HEK293T (cell line): ENCODE data around the gene MED22.

Experiments used
- CTCF ChIA-PET: fragments of 350-600 bp; formaldehyde crosslinking; extraction: SDS; loops from one replicate; lab custom pipeline; 2021; ENCODE audit warnings: antibody characterized with exemption, inconsistent platforms; lab: Yijun Ruan, JAX
- POLR2A ChIA-PET: fragments of 350-600 bp; formaldehyde crosslinking; extraction: SDS; loops from one replicate; lab custom pipeline; 2020; ENCODE audit warnings: antibody characterized with exemption, inconsistent platforms; lab: Yijun Ruan, JAX
- DNase-seq: peaks from one replicate; pipeline ENCODE4 v3.0.0; 2012; ENCODE audit warnings: mixed read lengths; ENCODE audit errors: extremely low spot score
- ARNT ChIP-seq: fragments of 450-650 bp; IDR thresholded peaks from 2 replicates; pipeline ENCODE4 v1.6.1; 2017; ENCODE audit warnings: mild to moderate bottlenecking
- BHLHE40 ChIP-seq: fragments of 450-650 bp; IDR thresholded peaks from 2 replicates; pipeline ENCODE4 v1.6.1; 2016; ENCODE audit warnings: mild to moderate bottlenecking, moderate library complexity, borderline replicate concordance
- CTBP1 ChIP-seq: fragments of 450-650 bp; IDR thresholded peaks from 2 replicates; pipeline ENCODE4 v1.6.1; 2016; ENCODE audit warnings: borderline replicate concordance
- ELF4 ChIP-seq: fragments of 450-650 bp; IDR thresholded peaks from 2 replicates; pipeline ENCODE4 v1.6.1; 2017; ENCODE audit warnings: antibody characterized with exemption
- FOXA1 ChIP-seq: fragments of 450-650 bp; IDR thresholded peaks from 2 replicates; pipeline ENCODE4 v1.6.1; 2016; ENCODE audit warnings: mild to moderate bottlenecking
- FOXK2 ChIP-seq: fragments of 450-650 bp; IDR thresholded peaks from 2 replicates; pipeline ENCODE4 v1.6.1; 2016; ENCODE audit warnings: mild to moderate bottlenecking
- FOXM1 ChIP-seq: fragments of 450-650 bp; IDR thresholded peaks from 2 replicates; pipeline ENCODE4 v1.6.1; 2017; ENCODE audit warnings: mild to moderate bottlenecking, borderline replicate concordance
- HDGF ChIP-seq: fragments of 450-650 bp; IDR thresholded peaks from 2 replicates; pipeline ENCODE4 v1.6.1; 2017; ENCODE audit warnings: antibody characterized with exemption, borderline replicate concordance
- L3MBTL2 ChIP-seq: fragments of 450-650 bp; conservative IDR thresholded peaks from 2 replicates; pipeline ENCODE4 v1.6.1; 2016; ENCODE audit warnings: mild to moderate bottlenecking
- LEF1 ChIP-seq: fragments of 450-650 bp; IDR thresholded peaks from 2 replicates; pipeline ENCODE4 v1.6.1; 2017; ENCODE audit warnings: mild to moderate bottlenecking, borderline replicate concordance
- NFRKB ChIP-seq: fragments of 450-650 bp; IDR thresholded peaks from 2 replicates; pipeline ENCODE4 v1.6.1; 2016; ENCODE audit warnings: mild to moderate bottlenecking, moderate library complexity
- SP1 ChIP-seq: fragments of 450-650 bp; IDR thresholded peaks from 2 replicates; pipeline ENCODE4 v1.6.1; 2017
- SUZ12 ChIP-seq: fragments of 450-650 bp; IDR thresholded peaks from 2 replicates; pipeline ENCODE4 v1.6.1; 2016; ENCODE audit warnings: mild to moderate bottlenecking
- TARDBP ChIP-seq: fragments of 450-650 bp; IDR thresholded peaks from 2 replicates; pipeline ENCODE4 v1.6.1; 2016
- ZNF384 ChIP-seq: fragments of 450-650 bp; IDR thresholded peaks from 2 replicates; pipeline ENCODE4 v1.6.1; 2016
- TF ChIP-seq, protein P1 (sequence below): fragments of 450-650 bp; IDR thresholded peaks from 2 replicates; pipeline ENCODE4 v1.6.1; 2016

MED22 gene

DNA sequence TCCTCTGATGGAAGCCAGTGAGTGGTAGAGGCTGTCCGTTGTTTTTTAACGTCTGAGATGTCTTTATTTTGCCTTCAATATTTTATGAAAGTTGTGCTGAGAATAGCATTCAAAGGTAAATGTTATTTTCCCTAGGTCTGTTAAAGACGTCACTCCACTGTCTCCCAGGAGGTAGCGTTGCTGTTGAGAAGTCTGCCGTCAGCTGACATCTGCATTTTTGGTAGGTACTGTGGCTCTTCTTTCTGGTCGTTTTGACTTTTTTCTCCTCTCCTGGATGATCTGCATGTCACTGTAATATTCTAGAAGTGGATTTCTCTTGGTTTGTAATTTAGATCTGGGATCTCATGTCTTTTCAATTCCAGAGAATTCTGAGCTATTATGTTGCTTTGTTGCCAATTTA lies 38.3 kb downstream of the MED22 start:
- CTCF ChIA-PET = no interaction called here
- no peak for DNase-seq
- POLR2A ChIA-PET = no interaction called here
- no peak for TF ChIP-seq TARDBP
- TF ChIP-seq NFRKB = no peak
- TF ChIP-seq CTBP1 = no peak
- TF ChIP-seq FOXK2 = no peak
- TF ChIP-seq LEF1 = no peak
- TF ChIP-seq ZNF384 = no peak
- no peak for TF ChIP-seq ELF4
- TF ChIP-seq ARNT = no peak
- no peak for TF ChIP-seq BHLHE40
- no peak for TF ChIP-seq FOXA1
- TF ChIP-seq, protein P1, sequence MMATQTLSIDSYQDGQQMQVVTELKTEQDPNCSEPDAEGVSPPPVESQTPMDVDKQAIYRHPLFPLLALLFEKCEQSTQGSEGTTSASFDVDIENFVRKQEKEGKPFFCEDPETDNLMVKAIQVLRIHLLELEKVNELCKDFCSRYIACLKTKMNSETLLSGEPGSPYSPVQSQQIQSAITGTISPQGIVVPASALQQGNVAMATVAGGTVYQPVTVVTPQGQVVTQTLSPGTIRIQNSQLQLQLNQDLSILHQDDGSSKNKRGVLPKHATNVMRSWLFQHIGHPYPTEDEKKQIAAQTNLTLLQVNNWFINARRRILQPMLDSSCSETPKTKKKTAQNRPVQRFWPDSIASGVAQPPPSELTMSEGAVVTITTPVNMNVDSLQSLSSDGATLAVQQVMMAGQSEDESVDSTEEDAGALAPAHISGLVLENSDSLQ = no peak
- no peak for TF ChIP-seq SP1
- no peak for TF ChIP-seq SUZ12
- TF ChIP-seq L3MBTL2 = no peak
- TF ChIP-seq HDGF = no peak
- no peak for TF ChIP-seq FOXM1

DNA sequence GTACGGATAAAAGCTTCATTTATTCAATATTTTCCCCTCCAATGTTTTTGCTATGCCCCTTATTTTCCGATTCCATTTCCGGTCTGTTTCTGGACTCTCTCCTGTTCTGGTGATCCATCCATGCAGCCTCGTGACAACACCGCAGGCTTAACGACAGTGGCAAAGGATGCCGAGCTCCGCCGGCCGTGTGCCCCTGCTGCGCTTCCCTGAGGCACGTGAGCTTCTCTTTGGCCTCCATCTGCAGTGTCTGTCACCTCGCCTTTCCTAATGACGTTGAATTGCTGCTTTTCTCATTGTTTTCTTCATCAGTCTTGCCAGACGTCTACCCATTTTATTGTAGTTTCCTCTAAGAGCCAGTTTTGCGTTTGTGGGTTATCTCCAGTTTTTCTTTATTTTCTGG lies 40.6 kb downstream of the MED22 start:
- CTCF ChIA-PET = no interaction called here
- POLR2A ChIA-PET = no interaction called here
- TF ChIP-seq ARNT = no peak
- TF ChIP-seq BHLHE40 = no peak
- TF ChIP-seq SUZ12 = no peak
- no peak for TF ChIP-seq LEF1
- no peak for TF ChIP-seq ELF4
- TF ChIP-seq TARDBP = no peak
- TF ChIP-seq ZNF384 = no peak
- TF ChIP-seq FOXM1 = no peak
- DNase-seq = no peak

DNA sequence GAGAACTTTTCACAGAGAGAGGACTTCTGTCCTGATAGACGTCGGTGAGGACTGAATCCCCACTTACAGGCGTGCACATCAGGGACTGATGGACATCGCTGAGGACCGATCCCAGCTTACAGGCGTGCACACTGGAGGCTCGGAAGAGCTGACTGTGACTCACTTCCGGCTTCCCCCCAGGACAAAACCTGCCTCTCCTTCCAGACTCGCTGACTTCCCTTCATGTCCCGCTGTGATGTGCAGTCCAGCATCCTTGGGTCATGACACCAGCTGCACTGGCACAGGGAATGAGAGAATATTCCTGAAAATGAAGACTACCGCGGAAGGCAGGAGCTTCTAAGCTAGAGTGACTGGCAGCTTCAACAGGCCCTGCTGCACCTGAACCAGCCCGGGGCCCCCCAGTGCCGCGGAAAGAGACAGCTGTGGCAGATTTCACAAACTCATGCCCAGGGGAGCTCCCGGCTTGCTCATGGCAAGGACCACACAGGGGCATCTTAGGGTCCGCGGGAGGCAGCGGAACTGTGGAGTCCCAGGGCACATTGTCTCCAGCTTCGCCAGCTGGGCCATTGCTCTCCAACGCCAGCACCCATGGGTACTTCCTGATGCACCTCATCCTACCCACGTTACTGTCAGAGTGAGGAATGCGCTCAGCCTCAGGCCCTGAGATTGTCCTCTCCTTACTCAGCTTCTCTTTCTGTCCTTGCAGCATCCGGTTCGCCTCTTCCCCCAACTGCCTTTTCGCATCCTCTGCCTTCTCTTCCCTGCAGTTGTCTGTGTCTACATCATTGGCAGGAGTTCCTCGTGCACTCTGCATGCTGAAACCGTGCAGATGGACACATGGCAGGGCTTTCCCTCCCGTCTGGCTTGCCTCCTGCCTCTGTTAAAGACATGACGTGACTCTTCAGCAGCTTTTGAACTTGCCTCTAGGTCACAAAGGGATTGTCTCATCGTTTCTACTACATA lies 41.4 kb downstream of the MED22 start:
- TF ChIP-seq FOXK2 (no peak), SP1 (no peak), LEF1 (no peak), ELF4 (no peak), NFRKB (no peak), FOXA1 (no peak), SUZ12 (no peak), FOXM1 (no peak), TARDBP (no peak), CTBP1 (no peak), ARNT (no peak), HDGF (no peak), ZNF384 (no peak), L3MBTL2 (no peak), BHLHE40 (no peak)
- TF ChIP-seq, protein P1 = no peak
- CTCF ChIA-PET = no interaction called here
- DNase-seq = no peak

GRCh38 chr9:133305731-133306130 lies 42.2 kb downstream of the MED22 start:
- DNase-seq = no peak
- ChIA-PET CTCF (no interaction called here), POLR2A (no interaction called here)
- TF ChIP-seq FOXK2 (no peak), HDGF (no peak), ELF4 (no peak), SUZ12 (no peak), BHLHE40 (no peak), TARDBP (no peak), L3MBTL2 (no peak), LEF1 (no peak), CTBP1 (no peak), ZNF384 (no peak), FOXM1 (no peak), FOXA1 (no peak), NFRKB (no peak), SP1 (no peak), ARNT (no peak)
- TF ChIP-seq, protein P1 = no peak

More for the DNA sequence above, 41.4 kb downstream of the MED22 start:
- POLR2A ChIA-PET = no interaction called here

DNA sequence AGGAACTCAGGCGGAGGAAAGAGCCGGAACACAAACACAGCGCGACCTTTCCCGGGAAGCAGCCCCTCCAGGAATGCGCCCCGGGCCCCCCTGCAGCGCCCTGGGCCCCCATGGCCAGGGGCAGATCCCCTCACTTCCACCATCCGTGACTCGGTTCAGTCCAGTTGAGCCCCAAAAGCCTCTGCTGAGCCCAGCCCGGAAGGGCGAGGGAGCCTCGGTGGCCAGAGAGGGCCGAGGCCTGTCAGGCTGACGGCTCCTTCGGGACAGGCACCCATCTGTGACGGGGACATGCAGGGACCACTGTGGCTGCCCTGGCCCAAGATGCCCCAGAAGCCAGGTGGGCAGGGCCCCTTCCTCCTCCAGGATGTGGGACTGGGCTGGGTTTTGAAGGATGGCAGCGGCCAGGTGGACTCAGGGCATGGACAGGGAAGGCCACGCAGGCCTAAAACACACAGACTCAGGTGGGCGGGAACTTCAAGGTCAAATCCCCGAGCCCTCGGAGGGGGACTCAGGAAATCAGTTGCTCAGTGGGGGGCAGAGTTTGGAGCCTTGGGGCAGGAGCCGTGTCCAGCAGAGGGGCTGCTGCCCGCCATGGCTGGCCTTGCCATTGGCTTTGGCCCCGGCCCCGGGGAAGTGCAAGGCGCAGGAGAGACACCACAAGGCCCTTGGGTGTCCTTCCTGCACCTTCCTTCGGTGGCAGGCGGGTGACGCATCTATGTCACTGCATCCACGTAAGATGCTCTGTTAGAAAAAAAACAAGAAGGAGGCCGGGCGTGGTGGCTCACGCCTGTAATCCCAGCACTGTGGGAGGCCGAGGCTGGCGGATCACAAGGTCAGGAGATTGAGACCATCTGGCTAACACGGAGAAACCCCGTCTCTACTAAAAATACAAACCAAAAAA lies 43.2 kb downstream of the MED22 start:
- TF ChIP-seq CTBP1 = no peak
- no peak for TF ChIP-seq HDGF
- TF ChIP-seq NFRKB = no peak
- no peak for TF ChIP-seq SP1
- TF ChIP-seq FOXM1 = no peak
- no peak for TF ChIP-seq BHLHE40
- TF ChIP-seq ELF4 = no peak
- no peak for TF ChIP-seq LEF1
- no peak for TF ChIP-seq FOXK2
- TF ChIP-seq L3MBTL2 = no peak
- TF ChIP-seq TARDBP = no peak
- no peak for TF ChIP-seq ZNF384
- TF ChIP-seq, protein P1 = no peak
- TF ChIP-seq ARNT = no peak
- no peak for TF ChIP-seq FOXA1
- TF ChIP-seq SUZ12 = no peak
- POLR2A ChIA-PET = no interaction called here
- no peak for DNase-seq
- CTCF ChIA-PET = interaction anchor here (0.6 kb wide), 1 partner anchor 124 kb away, joined by 3 read pairs; no protein-coding TSS in a partner anchor
